Kidney (tissue), 14 donors: Measurements from ENCODE around the gene ATP6V0E1. TPM values are rescaled to one million over a fixed set of nuclear protein-coding genes. Genes with fewer than 3 reads are reported as not detected.
"Not testable (repeated sequence)": the region's sequence is repeated elsewhere in the genome, so short reads cannot be mapped to it uniquely, and the experiment has no call there.

ENCODE experiments used
- DNase-seq, 5 donors: peaks; one replicate each; pipeline ENCODE4 v3.0.0-alpha.2; 2013 to 2020
- FAIRE-seq: peaks from 2 replicates; lab custom pipeline; 2012; peaks lifted over from hg19 to GRCh38; lab: Jason Lieb, UNC
- H3K27ac ChIP-seq, 2 donors: one replicate each; pipeline ENCODE4 v1.7.0; 2013; ENCODE audit warnings: low read depth in 2 of 2, low read length in 2 of 2, inconsistent platforms in 1 of 2
- H3K27me3 ChIP-seq: one replicate; pipeline ENCODE4 v1.7.1; 2013; ENCODE audit warnings: low read length, inconsistent platforms; ENCODE audit not compliant: control insufficient read depth, insufficient read depth
- H3K36me3 ChIP-seq, 3 donors: one replicate each; pipeline versions ENCODE4 v1.7.0 to v1.7.1; 2013; ENCODE audit warnings: low read length in 3 of 3, control low read depth in 1 of 3, inconsistent platforms in 1 of 3; ENCODE audit not compliant: insufficient read depth in 3 of 3, control insufficient read depth in 2 of 3
- H3K4me1 ChIP-seq, 3 donors: one replicate each; pipeline versions ENCODE4 v1.7.0 to v1.7.1; 2013; ENCODE audit warnings: low read length in 3 of 3, inconsistent platforms in 1 of 3, low read depth in 1 of 3; ENCODE audit not compliant: control insufficient read depth in 2 of 3, insufficient read depth in 2 of 3
- H3K4me3 ChIP-seq, 3 donors: one replicate each; pipeline versions ENCODE4 v1.7.0 to v1.8.1; 2013; ENCODE audit warnings: low read length in 3 of 3, control low read depth in 1 of 3, inconsistent platforms in 1 of 3
- H3K9ac ChIP-seq, 3 donors: one replicate each; pipeline versions ENCODE4 v1.7.0 to v1.7.1; 2013; ENCODE audit warnings: low read length in 3 of 3, control low read depth in 1 of 3, inconsistent platforms in 1 of 3
- H3K9me3 ChIP-seq, 3 donors: one replicate each; pipeline versions ENCODE4 v1.7.0 to v1.7.1; 2013; ENCODE audit warnings: low read length in 3 of 3, control low read depth in 1 of 3, inconsistent platforms in 1 of 3; ENCODE audit not compliant: control insufficient read depth in 2 of 3, insufficient read depth in 1 of 3
- intact Hi-C: fragments of 100-400 bp; cut with DNase I; formaldehyde crosslinking; loops from one replicate; pipeline ENCODE4 v1.11.1; 2022
- polyA plus RNA-seq: library from polyadenylated mRNA; stranded (reverse); fragments of 350-450 nt; fragmentation: Illumina TruSeq; extraction: RNeasy Lipid Tissue Mini Kit (QIAGEN cat#74804); gene quantifications from one replicate; pipeline ENCODE4 v1.2.3, GENCODE V29; 2014; ENCODE audit warnings: low read depth, low replicate concordance; ENCODE audit not compliant: insufficient read depth
- total RNA-seq: library from RNA; stranded (reverse); fragmentation: NEBNext Ultra II Directional; extraction: Animal tissue kit (Norgen Biotek cat#: 25700); gene quantifications from one replicate; pipeline ENCODE4 v1.2.1, GENCODE V29; 2021
- TF ChIP-seq, protein P1 (sequence below): IDR thresholded peaks from 3 replicates; pipeline ENCODE4 v1.5.1; 2012; ENCODE audit warnings: mild to moderate bottlenecking, moderate library complexity, borderline replicate concordance; ENCODE audit not compliant: insufficient read depth; ENCODE audit errors: extremely low read depth
- donor health status: control.
- donor health status: control.
- donor health status: control.
- donor health status: control.
- donor health status: control.
- donor health status: DM: yes; HTN: yes; CAD: no.
- donor health status: Normal renal cell carcinoma (clear cell type).

ATP6V0E1 gene
- total and polyA plus RNA-seq, 2 donors from 2014 or later = 352 to 804 TPM

- intact Hi-C loops = no loop called here
- H3K4me3 ChIP-seq = no peak overlapping the region
- no peaks in the 10 kb centered on the region for H3K9me3 ChIP-seq
- no peaks in the 10 kb centered on the region for H3K36me3 ChIP-seq
- peaks cover 3 to 21% (median 19%) of the 10 kb centered on the region in 3 donors for H3K4me1 ChIP-seq
- DNase-seq (no peak), FAIRE-seq (no peak)
- TF ChIP-seq, protein P1, sequence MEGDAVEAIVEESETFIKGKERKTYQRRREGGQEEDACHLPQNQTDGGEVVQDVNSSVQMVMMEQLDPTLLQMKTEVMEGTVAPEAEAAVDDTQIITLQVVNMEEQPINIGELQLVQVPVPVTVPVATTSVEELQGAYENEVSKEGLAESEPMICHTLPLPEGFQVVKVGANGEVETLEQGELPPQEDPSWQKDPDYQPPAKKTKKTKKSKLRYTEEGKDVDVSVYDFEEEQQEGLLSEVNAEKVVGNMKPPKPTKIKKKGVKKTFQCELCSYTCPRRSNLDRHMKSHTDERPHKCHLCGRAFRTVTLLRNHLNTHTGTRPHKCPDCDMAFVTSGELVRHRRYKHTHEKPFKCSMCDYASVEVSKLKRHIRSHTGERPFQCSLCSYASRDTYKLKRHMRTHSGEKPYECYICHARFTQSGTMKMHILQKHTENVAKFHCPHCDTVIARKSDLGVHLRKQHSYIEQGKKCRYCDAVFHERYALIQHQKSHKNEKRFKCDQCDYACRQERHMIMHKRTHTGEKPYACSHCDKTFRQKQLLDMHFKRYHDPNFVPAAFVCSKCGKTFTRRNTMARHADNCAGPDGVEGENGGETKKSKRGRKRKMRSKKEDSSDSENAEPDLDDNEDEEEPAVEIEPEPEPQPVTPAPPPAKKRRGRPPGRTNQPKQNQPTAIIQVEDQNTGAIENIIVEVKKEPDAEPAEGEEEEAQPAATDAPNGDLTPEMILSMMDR = no peak
- H3K27me3 ChIP-seq = no peaks in the 10 kb centered on the region
- H3K9ac ChIP-seq = peak overlapping the region in 2 of 3 donors; percentile 12 to 17
- H3K27ac ChIP-seq = peak overlapping the region; percentile 10 to 73
These were observed 45.3 kb downstream of the ATP6V0E1 start for GRCh38 chr5:173028811-173029327.

DNA sequence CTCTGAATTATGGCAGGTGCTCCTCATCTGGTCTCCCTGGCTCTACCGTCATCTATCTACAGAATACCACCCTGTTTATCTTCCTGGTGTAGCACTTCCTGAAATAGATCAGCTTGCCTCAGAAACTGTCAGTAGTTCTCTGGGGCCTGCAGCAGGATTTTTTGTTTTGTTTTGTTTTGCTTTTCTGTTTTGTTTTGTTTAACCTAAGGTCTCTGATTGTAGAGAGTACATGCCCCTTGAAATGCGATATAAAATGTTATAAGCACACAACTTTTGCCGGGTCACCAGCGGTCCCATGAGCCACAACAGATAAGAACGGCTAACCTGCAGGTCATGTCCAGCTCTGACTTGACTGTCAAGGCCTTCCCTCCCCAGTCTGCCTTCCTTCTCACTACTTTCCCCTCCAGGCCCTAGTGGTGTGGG is 45.9 kb downstream of the ATP6V0E1 start:
- TF ChIP-seq, protein P1 = no peak

DNA sequence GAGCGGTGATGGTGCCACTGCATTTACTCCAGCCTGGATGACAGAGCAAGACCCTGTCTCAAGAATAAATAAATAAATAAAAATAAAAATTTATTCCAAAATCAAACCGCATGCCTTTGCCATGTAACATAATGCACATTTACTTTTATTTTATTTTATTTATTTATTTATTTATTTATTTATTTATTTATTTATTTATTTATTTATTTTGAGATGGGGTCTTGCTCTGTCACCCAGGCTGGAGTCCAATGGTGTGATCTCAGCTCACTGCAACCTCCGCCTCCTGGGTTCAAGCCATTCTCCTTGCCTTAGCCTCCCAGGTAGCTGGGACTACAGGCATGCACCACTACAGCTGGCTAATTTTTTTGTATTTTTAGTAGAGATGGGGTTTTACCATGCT is 48.5 kb downstream of the ATP6V0E1 start:
- H3K27ac ChIP-seq, H3K4me3 ChIP-seq, H3K9me3 ChIP-seq, H3K9ac ChIP-seq, DNase-seq, FAIRE-seq, intact Hi-C loops, H3K27me3 ChIP-seq, H3K36me3 ChIP-seq: not testable (repeated sequence)
- H3K4me1 ChIP-seq = peaks cover 3 to 39% (median 34%) of the 10 kb centered on the region in 3 donors

More for the DNA sequence above, 45.9 kb downstream of the ATP6V0E1 start:
- no peaks in the 10 kb centered on the region for H3K9me3 ChIP-seq
- H3K4me3 ChIP-seq = no peak overlapping the region
- peak overlapping the region; percentile 47 to 73 for H3K27ac ChIP-seq
- FAIRE-seq = no peak
- DNase-seq = peak in 1 of 5 donors; percentile 13
- peak overlapping the region in 1 of 3 donors; percentile 17 for H3K9ac ChIP-seq
- H3K27me3 ChIP-seq = no peaks in the 10 kb centered on the region
- H3K4me1 ChIP-seq = peaks cover 3 to 23% (median 21%) of the 10 kb centered on the region in 3 donors
- H3K36me3 ChIP-seq = peaks cover 0 to under 1% (median 0%) of the 10 kb centered on the region in 3 donors
- intact Hi-C loops = no loop called here

- H3K4me1 ChIP-seq = peaks cover 3 to 37% (median 34%) of the 10 kb centered on the region in 3 donors
- H3K4me3 ChIP-seq = no peak overlapping the region
- FAIRE-seq (no peak), DNase-seq (no peak)
- peaks cover 0 to 2% (median 0%) of the 10 kb centered on the region in 3 donors for H3K36me3 ChIP-seq
- no peak overlapping the region for H3K9ac ChIP-seq
- TF ChIP-seq, protein P1 = no peak
- H3K27me3 ChIP-seq = no peaks in the 10 kb centered on the region
- H3K27ac ChIP-seq = no peak overlapping the region
- no peaks in the 10 kb centered on the region for H3K9me3 ChIP-seq
- intact Hi-C loops = no loop called here
These were observed 49.2 kb downstream of the ATP6V0E1 start for GRCh38 chr5:173032730-173033129.
